GM10266 (cell line): Measurements from ENCODE around the gene APBA1.

Source experiments
- DNase-seq: peaks from one replicate; pipeline ENCODE4 v3.0.0; 2012; ENCODE audit errors: extremely low spot score
- TF ChIP-seq, protein P1 (sequence below): IDR thresholded peaks from 2 replicates; pipeline ENCODE4 v1.5.1; 2012; ENCODE audit warnings: mild to moderate bottlenecking, low read depth; ENCODE audit not compliant: control insufficient read depth, insufficient read depth; ENCODE audit errors: missing control alignments

Gene APBA1

DNA sequence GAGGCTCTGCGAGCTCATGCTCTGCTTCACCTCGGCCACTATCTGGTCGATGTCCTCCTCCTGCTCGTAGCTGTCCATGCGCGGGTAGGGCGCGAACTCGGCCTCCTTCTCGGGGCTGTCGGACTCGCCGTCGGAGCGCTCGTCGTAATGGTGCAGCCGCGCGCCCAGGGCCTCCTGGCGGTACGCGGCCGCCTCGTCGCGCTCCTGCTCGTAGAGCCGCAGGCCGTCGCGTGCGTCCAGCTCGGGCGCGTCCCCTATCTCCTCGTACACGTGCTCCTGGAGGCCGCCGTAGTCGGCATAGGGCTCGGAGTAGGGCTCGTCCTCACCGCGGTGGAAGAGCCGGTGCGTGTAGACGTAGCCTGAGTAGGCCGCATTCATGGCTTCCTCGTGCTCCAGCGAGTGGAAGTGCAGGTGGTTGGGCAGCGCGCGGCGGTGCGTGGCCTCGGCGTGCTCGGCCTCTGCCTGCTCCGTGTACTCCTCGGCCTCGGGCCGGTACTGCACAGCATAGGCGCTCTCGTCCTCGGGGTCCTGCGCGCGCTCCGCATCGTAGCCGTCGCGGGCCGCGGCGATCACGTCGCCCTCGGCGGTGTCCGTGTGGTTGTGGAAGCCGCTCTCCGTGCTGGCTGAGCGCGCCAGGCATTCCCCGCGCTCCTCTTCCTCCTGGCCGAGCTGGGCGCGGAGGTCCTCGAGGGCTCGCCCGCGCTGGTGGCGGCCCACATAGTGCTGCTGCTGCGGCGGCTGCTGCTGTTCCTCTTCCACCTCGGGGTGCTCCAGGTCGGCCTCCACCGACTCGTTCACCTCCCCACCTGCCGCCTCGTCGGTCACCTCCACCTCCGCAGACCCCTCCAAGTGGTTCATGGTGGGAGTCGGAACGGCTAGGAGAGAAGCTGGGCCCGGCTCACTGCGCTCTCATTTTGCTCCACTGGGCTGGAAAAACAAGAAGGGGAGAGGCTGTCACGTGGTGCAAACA lies 155.5 kb downstream of the APBA1 start:
- TF ChIP-seq, protein P1, sequence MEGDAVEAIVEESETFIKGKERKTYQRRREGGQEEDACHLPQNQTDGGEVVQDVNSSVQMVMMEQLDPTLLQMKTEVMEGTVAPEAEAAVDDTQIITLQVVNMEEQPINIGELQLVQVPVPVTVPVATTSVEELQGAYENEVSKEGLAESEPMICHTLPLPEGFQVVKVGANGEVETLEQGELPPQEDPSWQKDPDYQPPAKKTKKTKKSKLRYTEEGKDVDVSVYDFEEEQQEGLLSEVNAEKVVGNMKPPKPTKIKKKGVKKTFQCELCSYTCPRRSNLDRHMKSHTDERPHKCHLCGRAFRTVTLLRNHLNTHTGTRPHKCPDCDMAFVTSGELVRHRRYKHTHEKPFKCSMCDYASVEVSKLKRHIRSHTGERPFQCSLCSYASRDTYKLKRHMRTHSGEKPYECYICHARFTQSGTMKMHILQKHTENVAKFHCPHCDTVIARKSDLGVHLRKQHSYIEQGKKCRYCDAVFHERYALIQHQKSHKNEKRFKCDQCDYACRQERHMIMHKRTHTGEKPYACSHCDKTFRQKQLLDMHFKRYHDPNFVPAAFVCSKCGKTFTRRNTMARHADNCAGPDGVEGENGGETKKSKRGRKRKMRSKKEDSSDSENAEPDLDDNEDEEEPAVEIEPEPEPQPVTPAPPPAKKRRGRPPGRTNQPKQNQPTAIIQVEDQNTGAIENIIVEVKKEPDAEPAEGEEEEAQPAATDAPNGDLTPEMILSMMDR, result no peak
- DNase-seq, result no peak

DNA sequence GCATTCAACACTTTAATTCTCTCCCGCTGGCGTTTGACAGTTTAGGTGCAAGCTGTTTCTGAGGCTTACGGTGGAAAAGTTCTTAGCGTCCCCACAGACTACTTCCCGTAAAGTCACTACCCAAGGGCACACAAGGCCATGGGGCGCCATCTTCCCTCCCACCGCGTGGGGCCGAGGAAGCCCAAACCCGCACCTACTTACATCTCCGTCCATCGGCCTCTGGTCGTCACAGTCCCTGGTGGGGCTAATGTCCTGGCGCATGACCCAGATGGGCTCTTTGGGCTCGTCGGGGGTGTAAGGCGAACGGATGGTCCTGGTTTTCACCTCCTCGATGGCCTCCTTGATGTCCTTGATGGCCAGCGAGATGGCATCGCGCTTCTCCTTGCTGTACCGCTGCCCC lies 156.4 kb downstream of the APBA1 start:
- TF ChIP-seq, protein P1, result no peak
- no peak for DNase-seq

DNA sequence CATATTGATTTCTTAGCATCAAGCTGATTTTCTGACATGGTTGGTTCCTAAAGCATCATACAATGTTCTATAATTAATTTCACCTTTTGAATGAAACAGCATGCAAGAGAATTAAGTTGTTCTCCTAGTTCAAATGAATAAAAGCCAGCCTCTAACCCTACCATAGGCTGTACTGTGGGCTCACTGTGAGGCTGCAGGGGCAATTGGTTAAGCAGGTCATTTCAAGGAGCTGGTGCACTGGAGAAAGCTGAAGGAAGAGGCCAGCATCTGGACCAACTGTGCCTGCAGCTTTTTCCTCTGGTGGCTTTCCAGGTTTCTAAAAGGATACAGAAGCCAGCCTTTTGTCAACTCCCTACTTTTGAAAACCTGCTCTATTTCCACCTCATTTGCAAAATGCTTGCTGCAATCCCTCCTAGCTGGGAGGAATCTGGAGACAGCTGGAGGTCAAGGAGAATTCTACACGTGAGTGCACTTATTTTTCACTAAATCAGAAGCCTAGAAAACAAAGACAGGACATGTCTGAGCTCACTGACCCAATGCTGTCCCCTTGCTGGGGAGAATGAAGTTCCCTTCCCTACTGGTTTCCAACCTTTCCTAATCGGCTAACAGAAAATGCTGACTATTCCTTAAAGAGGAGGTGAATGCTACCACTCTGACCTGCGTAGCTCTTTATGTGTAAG lies 158.9 kb downstream of the APBA1 start:
- TF ChIP-seq, protein P1, result no peak
- DNase-seq, result no peak

DNA sequence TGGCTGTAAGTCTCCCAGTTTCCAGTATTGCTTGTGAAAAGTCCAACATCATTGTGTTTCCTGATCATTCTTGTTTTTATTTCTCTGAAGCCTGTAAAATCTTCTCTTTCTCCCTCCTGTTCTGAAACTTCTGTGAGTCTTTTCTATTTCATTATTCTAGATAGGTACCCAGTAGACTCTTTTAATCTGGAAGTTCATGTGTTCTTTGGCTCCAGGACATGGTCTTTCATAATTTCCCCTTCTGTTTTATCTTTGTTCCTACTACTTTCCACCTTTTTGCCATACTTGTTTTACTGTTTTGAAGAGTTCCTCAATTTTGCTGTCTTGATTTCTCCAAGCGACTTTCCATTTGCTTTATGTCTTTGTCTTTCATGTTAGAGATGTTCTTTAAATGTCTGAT lies 168.1 kb downstream of the APBA1 start:
- TF ChIP-seq, protein P1, result no peak

DNA sequence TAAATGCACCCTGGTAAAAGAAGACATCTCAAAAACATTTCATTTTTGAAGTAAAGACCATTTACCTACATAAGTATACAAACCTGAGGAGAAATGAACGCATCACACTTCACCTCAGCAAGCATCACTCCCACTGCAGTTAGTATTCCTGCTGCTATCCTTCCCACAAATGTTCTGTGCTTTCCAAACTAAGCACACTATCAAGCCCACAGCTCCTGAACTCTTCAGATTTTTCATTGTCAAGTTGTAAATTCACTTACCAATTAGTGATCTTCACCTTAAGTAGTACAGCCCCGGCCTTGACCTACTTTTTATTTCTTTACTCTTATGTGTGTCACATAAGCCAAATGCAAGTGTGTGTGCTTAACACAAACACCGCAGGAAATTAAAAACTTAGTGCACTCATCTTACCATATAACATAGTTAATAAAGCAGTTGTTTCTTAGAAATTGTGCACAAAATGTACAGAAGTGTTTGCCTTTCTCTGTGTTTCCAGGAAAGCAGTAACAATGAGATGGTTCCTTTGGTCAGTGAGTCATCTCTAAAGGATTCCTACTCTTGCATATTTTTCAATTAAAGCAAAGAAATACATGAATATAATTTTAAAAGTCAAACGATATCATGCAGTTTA lies 169.4 kb downstream of the APBA1 start:
- DNase-seq, result no peak
- TF ChIP-seq, protein P1, result no peak

More for the DNA sequence above, 168.1 kb downstream of the APBA1 start:
- no peak for DNase-seq

DNA sequence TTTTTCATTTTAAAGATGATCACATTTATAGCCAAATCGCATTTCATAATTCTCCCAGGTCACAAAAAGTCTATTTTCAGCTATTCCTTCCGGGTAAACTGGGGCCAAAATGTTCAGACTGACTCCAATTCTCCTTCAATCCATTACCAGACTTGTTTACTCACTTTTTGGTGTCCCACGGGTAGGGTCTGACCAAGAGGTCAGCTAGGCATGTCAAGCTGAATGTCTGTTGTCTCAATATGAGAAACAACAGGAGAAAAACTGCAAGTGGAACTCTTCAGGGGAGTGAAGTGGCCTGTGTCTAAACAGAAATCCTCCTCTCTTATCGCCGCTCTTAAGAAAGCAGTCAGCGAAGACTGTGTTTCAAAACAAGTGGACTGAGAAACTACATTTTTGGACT lies 171.3 kb downstream of the APBA1 start:
- TF ChIP-seq, protein P1, result no peak
- no peak for DNase-seq
